ENCODE measurements around the gene MYO9B.

The MYO9B gene

GRCh38 chr19:17235300-17235970, 159.9 kb downstream of the MYO9B start:
- no peak for DNase-seq (ENCODE audit: low read depth, low spot score)
- CTCF ChIA-PET, result interaction anchor here (1.0 to 3.9 kb wide), 11 partner anchors 9 to 170 kb away, joined by 3 to 25 read pairs (median 4); partner anchors contain the start of genes OCEL1, USE1 and USHBP1
- TF ChIP-seq CTCF (IDR thresholded peaks at IDR 0.05; ENCODE audit: insufficient read depth, low read length, missing control alignments), result peak; percentile 69
- peak overlapping the region; percentile 59 for H3K4me3 ChIP-seq (ENCODE audit: low read depth, low read length)
- POLR2A ChIA-PET, result interaction anchor here (0.9 to 1.3 kb wide), 3 partner anchors 9 to 31 kb away, joined by 3 to 12 read pairs (median 4); partner anchors contain the start of genes OCEL1 and USE1

DNA sequence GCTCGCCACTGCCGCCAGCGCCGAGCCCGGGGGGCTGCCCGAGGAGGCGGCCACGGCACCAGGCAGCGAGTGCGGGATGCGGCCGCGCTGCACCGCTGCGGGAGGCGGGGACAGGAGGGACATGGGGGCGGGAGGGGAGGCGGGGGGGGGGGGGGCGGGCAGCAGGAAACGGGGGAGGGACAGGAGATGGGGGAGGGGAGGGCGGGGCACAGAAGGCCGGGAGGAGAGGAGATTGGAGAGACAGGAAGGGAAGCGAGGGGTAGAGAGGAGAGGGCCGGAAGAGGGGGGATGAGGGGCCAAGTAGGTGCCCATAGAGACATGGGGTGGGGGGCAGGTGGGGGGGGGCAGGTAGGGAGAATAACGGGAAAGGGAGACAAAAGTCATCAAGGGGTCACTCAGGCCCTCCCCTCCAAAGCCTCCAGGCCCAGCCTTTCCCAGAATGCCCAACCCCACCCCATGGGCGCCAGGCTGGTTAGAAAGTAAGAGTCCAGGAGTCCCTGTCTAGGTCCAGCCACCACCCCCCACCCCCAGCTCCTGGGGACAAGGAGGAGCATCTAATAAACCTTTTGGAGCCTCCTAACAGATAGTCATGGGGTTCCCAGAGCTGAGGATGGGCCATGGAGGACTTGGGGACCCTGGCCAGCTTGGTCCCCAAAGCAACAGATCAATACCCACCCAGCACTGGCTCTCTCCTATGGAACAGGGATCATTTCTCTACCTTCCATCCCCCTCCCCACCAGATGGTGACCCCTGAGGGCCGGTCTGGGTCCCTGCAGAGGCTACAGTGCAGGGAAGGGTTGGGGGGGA, 160.6 kb downstream of the MYO9B start:
- TF ChIP-seq CTCF (IDR thresholded peaks at IDR 0.05; ENCODE audit: insufficient read depth, low read length, missing control alignments), result no peak
- DNase-seq (ENCODE audit: low read depth, low spot score), result no peak
- ChIA-PET POLR2A (interaction anchor here (0.9 to 1.3 kb wide), 3 partner anchors 10 to 21 kb away, joined by 4 to 12 read pairs (median 4); partner anchors contain the start of genes OCEL1 and USE1), CTCF (interaction anchor here (1.0 to 3.9 kb wide), 11 partner anchors 8 to 171 kb away, joined by 3 to 25 read pairs (median 5); partner anchors contain the start of genes OCEL1, USE1 and USHBP1)
- peak overlapping the region; percentile 59 for H3K4me3 ChIP-seq (ENCODE audit: low read depth, low read length)

DNA sequence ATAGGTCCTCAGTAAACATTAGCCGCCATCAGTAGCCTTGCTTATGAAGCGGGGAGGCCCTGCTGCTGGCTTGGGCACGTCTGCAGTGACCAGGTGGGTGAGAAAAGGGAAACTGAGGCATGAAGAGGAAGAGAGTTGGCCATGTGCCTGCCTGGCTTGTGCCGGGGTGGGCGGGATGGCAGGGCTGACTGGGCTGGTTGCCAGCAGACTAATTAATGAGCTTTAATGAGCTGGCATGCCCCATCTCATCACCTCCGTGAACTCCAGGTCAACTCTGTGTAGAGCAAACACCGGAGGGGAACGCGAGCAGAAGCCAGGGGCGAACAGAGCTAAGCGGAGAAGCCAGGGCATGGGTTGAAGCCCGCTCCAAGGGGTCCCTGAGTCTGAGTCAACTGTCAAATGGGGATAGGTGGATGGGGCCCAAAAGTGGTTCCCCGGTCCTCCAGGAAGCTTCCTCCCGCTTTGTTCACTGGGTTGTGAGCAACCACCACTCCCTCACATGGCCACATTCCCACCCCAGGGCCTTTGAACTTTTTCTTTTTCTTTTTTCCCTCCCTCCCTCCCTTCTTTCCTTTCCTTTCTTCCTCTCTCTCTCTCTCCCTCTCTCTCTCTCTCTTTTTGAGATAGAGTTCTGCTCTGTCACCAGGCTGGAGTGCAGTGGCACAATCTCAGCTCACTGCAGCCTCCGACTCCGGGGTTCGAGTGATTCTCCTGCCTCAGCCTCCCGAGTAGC, 161.4 kb downstream of the MYO9B start:
- TF ChIP-seq CTCF (IDR thresholded peaks at IDR 0.05; ENCODE audit: insufficient read depth, low read length, missing control alignments), result no peak
- CTCF ChIA-PET, result interaction anchor here (0.6 to 3.9 kb wide), 3 partner anchors 11 to 171 kb away, joined by 4 to 25 read pairs (median 6); partner anchors contain the start of gene OCEL1
- POLR2A ChIA-PET, result interaction anchor here (1.3 kb wide), 1 partner anchor 11 kb away, joined by 4 read pairs; the partner anchor contains the start of gene OCEL1
- DNase-seq (ENCODE audit: low read depth, low spot score), result no peak
- H3K4me3 ChIP-seq (ENCODE audit: low read depth, low read length), result no peak overlapping the region

GRCh38 chr19:17237747-17238706, 162.4 kb downstream of the MYO9B start:
- H3K4me3 ChIP-seq (ENCODE audit: low read depth, low read length), result no peak overlapping the region
- DNase-seq (ENCODE audit: low read depth, low spot score), result no peak
- POLR2A ChIA-PET, result interaction anchor here (1.3 kb wide), 1 partner anchor 12 kb away, joined by 4 read pairs; the partner anchor contains the start of gene OCEL1
- CTCF ChIA-PET, result interaction anchor here (3.9 kb wide), 1 partner anchor 12 kb away, joined by 25 read pairs; the partner anchor contains the start of gene OCEL1
- no peak for TF ChIP-seq CTCF (IDR thresholded peaks at IDR 0.05; ENCODE audit: insufficient read depth, low read length, missing control alignments)

- CTCF ChIA-PET, result no interaction called here
- no peak for DNase-seq (ENCODE audit: low read depth, low spot score)
- POLR2A ChIA-PET, result interaction anchor here (0.8 kb wide), 1 partner anchor 25 kb away, joined by 3 read pairs; no protein-coding TSS in a partner anchor
- no peak for TF ChIP-seq CTCF (IDR thresholded peaks at IDR 0.05; ENCODE audit: insufficient read depth, low read length, missing control alignments)
- H3K4me3 ChIP-seq (ENCODE audit: low read depth, low read length), result no peak overlapping the region
These were observed 164.6 kb downstream of the MYO9B start for GRCh38 chr19:17240062-17240752.
